Kidney glomerular epithelial cell (primary cell): ENCODE measurements around the gene CELA2B.

ENCODE experiments used
- DNase-seq: peaks from one replicate; lab custom pipeline; 2025; lab: John Stamatoyannopoulos, UW

CELA2B gene

GRCh38 chr1:15526021-15526489 is 50.2 kb downstream of the CELA2B start:
- no peak for DNase-seq

- peak; percentile 100 for DNase-seq
Measured at GRCh38 chr1:15526490-15527339, 50.8 kb downstream of the CELA2B start, which contains the start of gene DNAJC16. TSS of gene DNAJC16 (plus strand) at chr1:15526848. CDS start at chr1:15529106, 2,258 bp downstream.

GRCh38 chr1:15531003-15531402 is 55.1 kb downstream of the CELA2B start:
- no peak for DNase-seq

- no peak for DNase-seq
Measured at GRCh38 chr1:15531682-15532081, 55.8 kb downstream of the CELA2B start.

DNA sequence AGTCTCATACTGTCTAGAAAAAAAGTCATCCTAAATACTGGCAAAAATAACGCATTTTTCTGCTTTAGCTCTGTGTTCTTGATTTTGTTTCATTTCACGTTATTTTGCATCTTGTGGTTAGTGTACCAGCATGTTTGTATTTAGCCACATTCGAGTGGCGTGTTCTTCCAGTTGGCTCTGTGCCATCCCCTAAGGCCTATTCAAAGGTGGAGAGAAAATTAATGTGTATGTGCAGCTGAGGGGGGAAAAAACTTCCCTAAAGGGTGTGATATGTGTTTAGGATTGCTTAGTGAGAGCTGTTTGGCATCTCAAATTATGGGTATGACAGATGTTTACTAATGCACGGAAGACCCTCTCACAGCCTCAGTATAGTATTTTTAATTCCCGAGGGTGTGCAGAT is 62.9 kb downstream of the CELA2B start:
- no peak for DNase-seq

- DNase-seq: no peak
Measured at GRCh38 chr1:15540186-15540585, 64.3 kb downstream of the CELA2B start.
